NCI-H1694 treated with DMSO at 0.1 percent for 48 hours (cell line): ENCODE measurements around the gene STXBP6.
"Not testable (repeated sequence)": the region's sequence is repeated elsewhere in the genome, so short reads cannot be mapped to it uniquely, and the experiment has no call there.

Source experiments
- DNase-seq: peaks from one replicate; lab custom pipeline; 2025; lab: John Stamatoyannopoulos, UW

The STXBP6 gene

DNA sequence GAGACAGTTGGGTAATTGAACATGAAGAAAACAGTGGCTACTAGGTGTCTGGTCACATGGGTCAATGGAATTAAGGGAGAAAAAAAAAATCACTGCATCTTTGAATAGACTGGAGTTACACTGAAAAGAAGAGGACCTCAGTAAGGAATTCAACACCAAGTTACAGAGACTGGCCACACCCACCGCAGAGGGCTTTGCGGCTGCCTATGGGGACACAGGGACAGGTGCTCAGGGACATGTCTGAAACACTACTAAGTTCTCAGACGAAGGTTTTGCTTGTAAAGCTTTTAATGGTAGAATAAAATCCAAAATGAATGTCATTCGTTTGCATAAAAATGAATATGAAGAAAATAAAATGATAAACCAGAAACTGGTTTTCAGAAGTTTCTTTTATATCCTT lies 93.8 kb downstream of the STXBP6 start:
- no peak for DNase-seq

DNA sequence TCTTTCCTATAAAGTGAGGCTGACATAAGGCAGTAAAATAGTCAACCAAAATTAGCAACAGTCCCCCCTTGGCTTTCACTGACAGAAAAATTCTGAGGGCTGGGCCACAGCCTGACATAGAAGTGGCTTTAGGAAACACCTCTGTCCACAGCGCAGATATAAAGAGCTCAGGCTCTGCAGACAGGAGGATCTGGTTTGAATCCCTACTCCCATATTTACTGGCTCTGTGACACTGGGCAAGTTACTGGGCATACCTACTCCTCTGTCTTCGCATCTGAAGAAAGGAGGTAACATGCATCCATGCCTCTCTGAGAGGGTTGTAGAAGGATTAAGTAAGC lies 95.3 kb downstream of the STXBP6 start:
- DNase-seq: no peak

DNA sequence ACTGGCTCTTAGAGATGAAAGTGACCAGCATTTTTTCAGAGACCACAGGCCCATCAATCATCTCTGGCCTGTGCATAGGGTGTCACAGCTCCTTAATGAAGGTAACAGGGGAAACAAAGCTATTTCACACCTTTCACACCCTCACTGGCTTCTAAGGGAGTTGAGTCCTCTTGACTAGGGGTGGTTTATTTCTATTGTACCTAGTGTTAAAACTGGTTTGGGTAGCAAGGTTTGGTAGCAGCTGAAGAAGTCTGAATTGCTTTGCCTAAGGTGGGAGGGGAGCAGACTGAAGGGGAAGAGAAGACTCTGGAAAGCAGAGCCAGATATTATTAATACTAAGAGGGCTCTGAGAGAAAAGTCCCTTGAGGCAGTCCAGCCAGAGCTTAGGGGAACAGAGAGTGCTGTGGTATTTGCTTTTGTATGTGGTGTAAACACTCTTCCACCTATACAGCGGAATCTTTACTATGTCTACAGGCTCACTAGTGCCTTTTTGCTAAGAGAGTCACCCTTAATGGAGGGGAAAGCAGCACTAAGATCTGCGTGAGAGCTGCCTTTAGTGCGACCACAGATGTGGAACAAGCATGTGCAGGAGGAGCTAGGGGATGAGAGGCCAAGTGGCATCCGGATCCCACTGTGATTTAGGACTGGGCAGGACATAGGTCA lies 95.8 kb downstream of the STXBP6 start:
- DNase-seq: no peak

DNA sequence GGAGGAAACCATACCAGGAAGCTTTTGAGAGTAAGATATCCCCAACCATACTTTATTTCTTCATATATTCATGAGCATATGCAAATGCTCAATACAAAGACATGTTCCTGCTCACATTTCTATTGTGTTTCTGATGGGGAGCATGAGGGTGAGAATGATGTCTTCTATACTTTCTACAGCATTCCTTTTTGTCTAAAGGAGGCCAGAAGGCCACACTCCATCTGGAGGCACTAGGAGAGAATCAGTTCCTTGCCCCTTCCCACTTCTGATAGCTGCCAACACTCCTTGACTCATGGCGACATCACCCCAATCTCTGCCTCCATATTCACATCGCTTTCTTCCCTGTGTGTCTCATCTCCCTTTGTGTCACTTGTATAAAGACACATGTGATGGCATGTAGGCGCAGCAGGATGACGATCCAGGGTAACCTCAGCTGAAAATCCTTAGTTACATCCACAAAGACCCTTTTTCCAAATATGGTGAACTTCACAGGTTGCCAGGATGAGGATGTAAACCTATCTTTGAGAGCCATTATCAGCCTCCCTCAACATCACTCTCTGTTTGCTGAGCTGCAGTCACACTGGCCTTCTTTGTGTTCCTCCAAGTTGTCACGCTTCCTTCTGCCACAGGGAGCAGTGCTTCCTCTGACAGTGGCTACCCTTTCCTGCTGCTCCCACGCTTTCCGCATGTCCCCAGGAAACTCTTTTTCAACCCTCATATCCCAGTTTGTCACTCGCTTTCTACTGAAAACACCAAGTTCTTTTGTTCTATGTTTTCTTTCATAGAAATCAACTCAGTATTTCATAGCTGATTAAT lies 96.9 kb downstream of the STXBP6 start:
- DNase-seq: no peak

DNA sequence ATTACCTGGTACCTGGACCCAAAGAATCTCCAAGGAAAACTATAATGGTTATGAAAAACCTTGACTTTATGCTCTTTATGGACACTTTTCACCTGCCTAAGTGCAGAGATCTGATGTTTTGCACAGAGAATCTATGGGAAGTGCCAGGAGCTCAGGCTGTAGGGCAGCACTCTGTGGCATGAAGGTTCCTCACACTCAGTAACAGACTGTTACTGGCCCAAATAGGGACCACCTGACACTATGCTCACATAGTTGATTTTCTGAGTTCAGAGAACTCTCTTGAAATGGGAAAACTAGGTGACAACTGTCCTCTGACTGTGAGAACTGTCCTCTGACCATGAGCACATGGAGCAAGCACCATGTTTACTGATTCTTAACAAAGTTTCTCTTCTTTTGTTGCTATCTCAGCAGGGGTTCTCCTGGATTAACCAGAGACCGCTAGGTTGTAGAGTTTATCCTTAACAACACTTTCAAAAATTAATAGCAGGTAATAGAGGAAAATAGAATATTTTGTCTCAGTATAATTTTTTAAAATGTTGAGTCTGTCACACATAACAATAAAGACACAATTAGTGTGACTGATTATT lies 101.6 kb downstream of the STXBP6 start:
- no peak for DNase-seq

DNA sequence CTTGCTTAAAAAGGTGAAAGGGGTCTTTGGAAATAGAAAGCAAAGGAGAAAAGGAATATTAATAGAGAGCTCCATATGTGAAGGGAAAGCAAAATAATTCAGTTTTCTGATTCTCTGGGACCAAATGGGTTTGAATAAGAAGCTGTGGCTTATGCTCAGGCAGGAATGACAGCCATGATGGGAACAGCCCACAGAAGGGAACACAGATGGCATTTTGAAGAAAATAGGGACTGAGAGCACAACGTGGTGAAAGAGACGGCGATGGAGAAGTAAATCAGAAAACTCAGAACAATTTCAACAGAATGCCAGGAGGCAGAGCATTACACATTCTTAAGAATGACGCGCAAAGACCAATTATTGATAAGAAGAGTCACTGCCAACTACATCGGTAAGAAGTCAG lies 102.8 kb downstream of the STXBP6 start:
- DNase-seq: no peak

DNA sequence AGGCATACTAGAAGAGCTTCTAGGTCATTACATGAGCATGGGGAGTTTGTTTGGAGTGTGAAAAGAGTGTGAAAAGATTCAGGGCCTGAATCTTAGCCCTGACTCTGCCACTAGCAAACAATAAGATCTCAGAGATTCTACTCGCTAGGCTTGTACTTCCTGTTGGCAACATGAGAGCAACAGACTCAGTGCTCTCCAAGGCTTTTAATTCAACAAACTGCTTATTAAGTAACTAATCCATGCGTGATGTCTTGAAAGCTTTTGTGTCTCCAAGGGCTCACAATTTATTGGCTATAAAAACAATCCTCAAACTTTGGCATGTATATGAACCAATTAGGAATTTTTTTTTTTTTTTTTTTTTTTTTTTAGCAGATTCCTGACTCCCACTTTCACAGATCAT lies 105.1 kb downstream of the STXBP6 start:
- no peak for DNase-seq

DNA sequence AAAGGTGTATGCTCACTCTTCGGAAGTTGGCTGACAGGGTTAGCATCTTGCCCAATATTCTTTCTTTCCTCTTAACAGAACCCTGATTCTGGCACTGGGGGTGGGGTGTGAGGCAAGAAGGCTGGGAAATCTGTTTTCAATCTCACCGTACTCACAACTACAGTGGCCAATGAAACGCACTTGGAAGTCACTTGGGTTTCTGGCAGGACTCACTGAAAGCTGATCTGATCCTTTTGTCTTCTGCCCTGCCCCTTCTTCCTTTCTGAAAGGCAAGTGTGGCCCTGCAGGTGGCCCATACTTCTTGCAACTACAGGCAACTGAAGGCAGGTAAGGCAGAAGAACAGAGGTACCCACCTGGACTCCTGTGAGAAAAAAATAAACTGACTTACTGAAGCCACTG lies 106.9 kb downstream of the STXBP6 start:
- no peak for DNase-seq

DNA sequence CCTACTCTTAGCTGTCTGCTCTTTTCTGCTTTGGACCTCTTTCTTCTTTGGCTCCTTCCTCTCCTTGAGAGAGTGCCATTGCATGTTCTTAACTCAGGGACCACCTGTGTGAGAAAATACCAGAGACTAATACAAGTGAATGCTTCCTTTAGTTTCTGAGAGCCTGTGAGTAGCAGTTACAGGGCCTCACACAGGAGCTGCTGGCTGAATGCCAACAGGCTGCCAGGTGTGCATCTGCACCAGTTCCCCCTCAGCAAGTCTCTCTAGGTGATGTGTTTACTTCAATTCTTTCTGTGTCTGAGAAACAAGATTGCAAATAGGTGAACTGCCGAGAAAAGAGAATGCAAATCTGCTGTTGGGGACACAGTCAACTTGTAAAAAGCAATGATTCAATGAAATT lies 108.2 kb downstream of the STXBP6 start:
- DNase-seq: no peak

DNA sequence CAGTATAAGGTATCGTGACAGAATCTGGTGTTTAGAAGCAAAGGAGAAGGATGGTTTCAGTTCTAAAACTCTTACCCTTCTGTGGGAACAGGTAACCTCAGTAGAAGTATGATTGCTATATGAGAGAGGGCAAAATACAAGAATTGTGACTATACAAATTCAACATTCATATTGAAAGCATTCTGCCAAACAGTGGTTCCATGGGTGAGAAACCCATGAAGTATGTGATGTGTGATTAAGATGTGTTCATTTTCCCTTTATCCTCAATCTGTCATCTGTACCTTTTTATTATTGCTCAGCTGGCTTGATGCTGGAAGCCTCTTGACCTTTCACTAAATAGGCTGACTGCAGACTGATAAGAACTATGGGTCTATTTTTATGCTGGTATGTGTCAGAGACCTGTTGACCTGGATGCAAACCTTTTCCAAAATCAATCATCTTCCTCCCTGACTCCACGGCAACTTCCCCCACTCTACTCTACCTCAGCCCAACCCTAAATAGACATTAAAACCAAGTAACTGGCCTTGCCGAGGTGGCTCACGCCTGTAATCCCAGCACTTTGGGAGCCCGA lies 109.6 kb downstream of the STXBP6 start:
- DNase-seq: no peak

DNA sequence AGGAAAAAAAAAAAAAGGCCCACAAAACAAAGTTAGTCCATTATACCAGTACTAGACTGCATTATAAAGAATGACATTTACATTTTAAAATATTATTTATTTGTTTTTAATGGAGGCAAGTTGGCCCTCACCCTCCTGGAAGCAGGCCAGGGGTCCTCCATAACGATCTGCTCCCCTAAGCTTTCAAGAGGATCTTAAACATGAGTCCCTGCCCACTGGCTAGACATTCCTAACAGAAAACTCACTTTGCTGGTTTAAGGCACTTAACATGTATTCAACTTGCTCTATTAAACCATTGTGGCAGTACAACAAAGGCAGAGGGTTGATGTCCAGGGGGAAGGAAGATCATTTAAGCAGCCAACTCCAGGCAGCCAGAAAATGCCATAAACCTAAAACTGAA lies 111.4 kb downstream of the STXBP6 start:
- DNase-seq: no peak

DNA sequence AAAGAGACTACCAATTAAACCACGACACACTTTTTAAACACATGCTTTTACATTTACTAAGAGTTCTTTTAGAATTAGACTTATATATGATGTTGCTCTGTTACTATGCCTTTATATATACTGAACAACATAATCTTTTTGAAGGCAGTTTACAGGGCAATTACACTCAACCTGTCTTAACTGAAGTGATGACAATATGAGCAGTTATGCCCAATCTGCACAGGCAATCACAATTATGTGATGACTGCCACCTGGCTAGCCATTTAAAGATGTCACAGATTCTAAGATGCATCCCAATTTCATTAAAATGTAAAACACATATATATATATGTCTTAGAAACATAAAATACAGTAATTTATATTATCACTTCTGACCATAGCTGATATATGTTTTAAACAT lies 112.6 kb downstream of the STXBP6 start:
- DNase-seq: no peak

DNA sequence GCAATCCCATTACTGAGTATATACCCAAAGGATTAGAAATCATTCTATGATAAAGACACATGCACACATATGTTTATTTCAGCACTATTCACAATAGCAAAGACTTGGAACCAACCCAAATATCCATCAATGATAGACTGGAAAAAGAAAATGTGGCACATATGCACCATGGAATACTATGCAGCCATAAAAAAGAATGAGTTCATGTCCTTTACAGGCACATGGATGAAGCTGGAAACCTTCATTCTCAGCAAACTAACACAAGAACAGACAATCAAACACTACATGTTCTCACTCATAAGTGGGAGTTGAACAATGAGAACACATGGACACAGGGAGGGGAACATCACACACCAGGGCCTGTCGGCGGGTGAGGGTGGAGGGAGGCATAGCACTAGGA lies 113.2 kb downstream of the STXBP6 start:
- DNase-seq: not testable (repeated sequence)

DNA sequence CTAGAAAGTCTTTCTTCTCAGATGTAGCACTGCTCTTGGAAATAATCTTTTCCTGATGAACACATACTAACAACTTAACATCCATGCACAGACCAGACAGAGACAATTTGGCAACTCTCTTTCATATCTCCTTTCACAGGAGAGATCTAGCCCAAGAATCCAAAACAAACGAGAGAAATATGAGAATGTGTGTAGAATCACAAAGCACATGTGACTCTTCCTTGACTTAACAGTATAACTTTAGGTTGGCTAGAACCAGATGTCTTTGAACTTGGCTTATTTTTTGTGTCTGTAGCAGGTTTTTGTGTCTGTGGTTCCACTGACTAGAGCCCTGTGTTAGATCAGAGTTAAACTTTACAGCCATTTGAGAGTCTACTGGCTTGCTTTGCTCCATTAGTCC lies 114.2 kb downstream of the STXBP6 start:
- no peak for DNase-seq

DNA sequence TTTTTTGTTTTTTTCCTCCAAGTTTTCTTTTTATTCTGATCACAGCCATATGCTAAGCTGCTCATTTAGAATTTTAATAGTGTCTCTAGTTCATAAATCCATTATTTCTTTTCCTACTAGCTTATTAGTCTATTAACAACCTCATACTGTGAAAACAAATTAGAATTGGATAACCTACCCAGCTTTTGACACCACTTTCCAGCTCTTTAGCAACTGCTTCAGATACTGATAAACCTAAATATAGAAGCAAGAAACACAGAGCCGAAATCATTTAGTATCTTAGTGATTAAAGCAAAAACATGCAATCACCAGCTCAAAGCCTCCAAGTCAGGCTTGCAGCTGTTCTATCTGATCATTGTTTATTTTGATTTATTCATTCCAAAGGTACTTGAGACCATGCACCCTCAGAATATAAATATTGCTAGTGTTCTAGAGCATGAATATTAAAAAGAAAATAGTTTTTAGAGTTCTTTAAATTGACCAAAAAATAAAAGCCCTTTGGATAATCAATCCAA lies 121.5 kb downstream of the STXBP6 start:
- DNase-seq: no peak

DNA sequence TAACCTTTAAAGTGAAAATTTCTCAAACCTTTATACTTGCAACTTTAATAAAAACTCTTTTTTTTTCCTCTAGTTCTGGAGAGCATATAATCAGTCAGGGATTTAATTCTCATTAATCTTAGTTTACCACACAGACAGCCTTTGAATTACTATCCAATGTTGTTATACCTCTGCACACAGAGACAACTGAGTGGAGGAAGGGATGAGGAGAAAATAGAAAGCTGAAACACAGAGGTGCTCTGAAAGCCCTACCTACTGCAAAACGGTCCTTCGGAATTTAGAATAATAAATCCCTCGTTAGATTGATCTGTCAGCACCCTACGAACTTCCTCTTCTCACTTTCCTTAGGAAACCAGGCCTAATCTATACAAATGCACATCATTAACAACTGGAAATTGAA lies 122.1 kb downstream of the STXBP6 start:
- no peak for DNase-seq

DNA sequence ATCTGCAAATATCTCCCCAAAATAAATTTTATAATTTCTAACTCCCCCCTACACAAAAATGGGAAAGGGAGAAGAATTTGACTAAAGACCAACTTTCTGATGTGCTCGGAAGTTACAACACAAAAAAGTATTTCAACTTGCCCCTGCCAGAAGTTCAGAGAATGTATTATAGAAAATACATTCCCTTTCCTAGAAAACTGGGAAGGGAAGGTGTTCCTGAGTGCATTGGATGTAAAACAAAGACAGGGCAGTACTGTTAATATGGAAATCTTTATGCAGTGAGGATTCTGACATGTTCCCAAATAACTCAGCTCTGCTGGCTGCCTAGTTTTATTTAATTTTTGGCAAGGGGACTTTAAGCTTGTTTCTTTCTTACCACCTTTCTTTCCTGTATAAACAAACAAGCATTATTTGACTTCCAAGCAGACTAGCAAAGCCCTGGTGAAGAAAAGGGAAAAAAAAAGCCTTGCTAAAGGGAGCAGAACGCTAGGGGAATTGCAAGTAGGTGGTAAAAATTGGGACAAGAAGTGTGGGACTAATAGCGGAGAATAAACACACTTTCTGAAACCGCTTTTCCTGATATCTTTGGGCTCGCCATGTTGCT lies 124.1 kb downstream of the STXBP6 start:
- no peak for DNase-seq

DNA sequence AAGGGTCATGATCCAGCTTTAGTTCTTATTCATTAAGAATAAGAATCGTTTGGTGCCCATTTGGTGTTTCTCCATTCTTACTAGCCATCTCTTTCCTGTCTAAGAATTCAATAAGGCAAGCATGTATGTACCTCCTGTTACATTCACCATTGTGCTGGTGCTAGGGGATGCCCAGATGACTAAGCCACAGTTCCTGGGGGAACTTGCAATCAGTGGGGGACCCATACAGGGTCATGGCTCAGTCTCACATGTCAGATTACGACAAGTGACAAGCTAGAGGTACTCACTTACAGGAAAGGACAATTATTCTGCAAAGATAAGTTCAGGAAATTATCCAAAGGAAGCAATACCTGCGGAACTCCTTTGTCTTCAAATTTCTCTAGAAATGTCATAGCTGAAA lies 125.4 kb downstream of the STXBP6 start:
- DNase-seq: no peak

DNA sequence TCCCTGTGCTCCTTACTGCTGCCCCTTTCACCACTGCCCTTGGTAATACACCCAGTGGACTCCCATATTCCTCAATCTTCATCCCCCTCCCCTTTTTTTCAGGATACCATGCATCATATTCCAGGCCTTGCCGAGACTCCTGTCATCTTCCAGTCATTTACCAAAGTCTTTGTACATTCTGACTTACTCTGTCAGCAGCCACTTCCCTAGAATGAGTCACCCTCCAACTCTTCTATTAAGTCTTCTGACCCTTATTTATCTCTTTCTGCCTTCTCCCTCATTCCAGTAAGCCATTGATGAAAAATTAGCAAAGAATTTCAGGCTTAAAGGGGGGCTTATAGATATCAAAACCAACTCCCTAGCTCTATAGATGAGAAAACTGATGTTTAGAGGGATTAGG lies 128.0 kb downstream of the STXBP6 start:
- DNase-seq: no peak

DNA sequence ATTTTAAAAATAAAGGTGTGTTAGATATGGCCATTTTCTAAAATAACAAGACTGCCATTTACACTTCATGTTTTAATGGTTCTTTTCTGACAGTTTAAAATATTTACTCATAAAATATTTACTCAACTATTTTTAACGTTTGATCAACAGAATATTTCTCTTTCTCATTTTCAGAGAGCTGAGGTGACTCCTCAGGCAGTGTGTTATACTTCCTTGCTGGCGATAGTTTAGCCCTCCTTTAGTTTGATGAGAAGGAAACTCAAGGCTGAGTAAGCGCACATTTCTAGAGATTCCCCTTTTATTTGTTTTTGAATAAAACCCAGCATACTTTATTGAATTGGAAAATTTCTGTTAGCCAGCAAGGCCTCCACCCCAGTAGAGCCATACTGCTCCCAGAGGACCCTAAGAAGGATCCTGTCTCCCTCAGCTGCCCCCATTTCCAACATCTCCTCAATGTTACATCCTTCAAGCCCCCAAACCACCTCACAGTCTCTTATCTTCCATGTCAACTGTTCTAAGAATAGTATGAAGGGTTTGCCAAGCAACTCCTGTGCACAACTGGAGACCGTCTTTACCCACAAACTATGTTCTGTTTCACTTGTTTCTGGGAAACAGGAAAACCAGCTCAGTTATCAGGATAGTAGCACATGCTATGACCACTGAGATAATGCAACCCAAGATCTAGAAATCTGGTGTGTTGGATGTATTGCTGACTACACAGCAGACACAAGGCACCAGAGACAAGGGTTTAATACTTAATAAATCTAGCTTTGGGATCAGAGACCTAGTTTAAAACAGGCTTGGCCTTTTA lies 129.5 kb downstream of the STXBP6 start:
- no peak for DNase-seq

DNA sequence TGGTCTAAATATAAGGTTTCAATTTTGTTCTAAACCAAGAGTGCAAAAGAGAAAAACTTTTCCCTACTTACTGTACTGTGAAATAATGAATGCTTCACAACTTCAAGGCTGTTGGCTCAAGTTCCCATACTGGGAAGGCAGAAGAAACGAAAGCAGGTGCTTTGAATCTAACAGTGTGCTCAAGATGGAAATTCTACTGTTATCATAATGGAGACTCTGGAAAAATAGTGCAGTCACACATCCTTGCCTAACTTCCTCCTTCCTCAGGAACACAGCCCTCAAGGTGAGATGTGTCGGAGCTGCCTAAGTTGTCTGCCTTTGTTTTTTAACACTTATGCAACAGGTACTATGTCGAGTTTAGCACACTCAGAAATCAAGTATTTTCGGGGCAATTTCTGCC lies 131.1 kb downstream of the STXBP6 start:
- DNase-seq: no peak
